CD4-positive, alpha-beta memory T cell (primary cell): ENCODE measurements around the gene ZNF570. TPM values are rescaled to one million over a fixed set of nuclear protein-coding genes. Genes with fewer than 3 reads are reported as not detected.

ENCODE experiments used
- polyA plus RNA-seq, 2 donors: library from polyadenylated mRNA; unstranded; fragments of 300-500 nt; fragmentation: Illumina TruSeq; gene quantifications; one replicate each; pipeline ENCODE4 v1.2.3, GENCODE V29; 2021
- total RNA-seq, 2 experiments: library from RNA; stranded (reverse); gene quantifications; one replicate each; pipeline ENCODE4 v1.2.3, GENCODE V29; 2021

The ZNF570 gene
- total and polyA plus RNA-seq, 4 experiments from 2014 or later, result 2.1 to 11.4 (median 8.0) TPM

Other genes with a start within 250 kb of the ZNF570 start
- 10 to 100 TPM; 12.7 to 13.3 TPM for gene ZNF527, start 98.3 kb upstream of the ZNF570 start, total RNA-seq
- 1 to 10 TPM; 5.2 to 8.8 TPM for gene ZNF527, start 98.3 kb upstream of the ZNF570 start, polyA plus RNA-seq
- 10 to 100 TPM; 13.5 to 14.9 TPM for gene ZNF569, start 1.9 kb upstream of the ZNF570 start, total RNA-seq
- gene ZNF569, start 1.9 kb upstream of the ZNF570 start, polyA plus RNA-seq, result 1 to 10 TPM; 2.3 to 5.2 TPM
- gene ZNF793, start 37.6 kb downstream of the ZNF570 start, total RNA-seq, result 10 to 100 TPM; 10.2 to 13.8 TPM
- gene ZNF793, start 37.6 kb downstream of the ZNF570 start, polyA plus RNA-seq, result 1 to 10 TPM; 1.5 to 1.7 TPM
- gene ZNF571, start 125.4 kb downstream of the ZNF570 start, total RNA-seq, result 10 to 100 TPM; 10.1 to 14.2 TPM
- gene ZNF571, start 125.4 kb downstream of the ZNF570 start, polyA plus RNA-seq, result 1 to 10 TPM; 5.8 to 9.3 TPM
- gene ZNF540, start 125.5 kb downstream of the ZNF570 start, total RNA-seq, result 10 to 100 TPM; 24.2 to 24.5 TPM
- 1 to 10 TPM; 4.8 TPM for gene ZNF540, start 125.5 kb downstream of the ZNF570 start, polyA plus RNA-seq
- 10 to 100 TPM; 21.8 to 24.4 TPM for gene ZFP30, start 186.1 kb downstream of the ZNF570 start, total RNA-seq
- gene ZFP30, start 186.1 kb downstream of the ZNF570 start, polyA plus RNA-seq, result 1 to 10 TPM; 1.4 to 2.7 TPM